Duodenal mucosa (tissue), 2 donors: ENCODE data around the gene CCT6A.
A peak's percentile ranks its signal among the peaks of the same experiment; 100 is the strongest.
"Not testable (repeated sequence)": the region's sequence is repeated elsewhere in the genome, so short reads cannot be mapped to it uniquely, and the experiment has no call there.

Experiments
- H3K27ac ChIP-seq: one replicate; pipeline ENCODE4 v1.7.0; 2013; ENCODE audit warnings: low read depth, low read length
- H3K27me3 ChIP-seq, 2 donors: one replicate each; pipeline ENCODE4 v1.7.0; 2013; ENCODE audit warnings: low read length in 2 of 2, control low read depth in 1 of 2; ENCODE audit not compliant: insufficient read depth in 2 of 2, control insufficient read depth in 1 of 2
- H3K36me3 ChIP-seq, 2 donors: one replicate each; pipeline ENCODE4 v1.7.0; 2013; ENCODE audit warnings: low read length in 2 of 2, control low read depth in 1 of 2; ENCODE audit not compliant: insufficient read depth in 2 of 2, control insufficient read depth in 1 of 2
- H3K4me1 ChIP-seq, 2 donors: one replicate each; pipeline ENCODE4 v1.7.0; 2013; ENCODE audit warnings: low read length in 2 of 2, control low read depth in 1 of 2; ENCODE audit not compliant: insufficient read depth in 2 of 2, control insufficient read depth in 1 of 2
- H3K4me3 ChIP-seq, 2 donors: one replicate each; pipeline ENCODE4 v1.7.0; 2013; ENCODE audit warnings: low read length in 2 of 2, low read depth in 1 of 2
- H3K9ac ChIP-seq, 2 donors: one replicate each; pipeline ENCODE4 v1.7.0; 2013; ENCODE audit warnings: low read length in 2 of 2, low read depth in 1 of 2
- H3K9me3 ChIP-seq, 2 donors: one replicate each; pipeline ENCODE4 v1.7.0; 2013; ENCODE audit warnings: low read length in 2 of 2, control low read depth in 1 of 2; ENCODE audit not compliant: control insufficient read depth in 1 of 2

CCT6A gene

GRCh38 chr7:56051339-56052191, at the start of gene CCT6A, which contains the start of gene PSPH:
TSS of gene CCT6A (plus strand) at chr7:56051765. CDS start at chr7:56051849, 84 bp downstream.
TSS of gene PSPH (minus strand) at chr7:56051444. CDS start at chr7:56021212, 30,232 bp downstream.
- peak within 1 kb of the TSS; percentile 87 to 98 for H3K9ac ChIP-seq
- H3K4me3 ChIP-seq: peak within 1 kb of the TSS; percentile 87 to 100
- no peaks in the 10 kb centered on the region for H3K9me3 ChIP-seq
- peak within 1 kb of the TSS; percentile 94 for H3K27ac ChIP-seq
- peaks cover 16 to 34% of the 10 kb centered on the region in 2 donors for H3K36me3 ChIP-seq
- no peaks in the 10 kb centered on the region for H3K27me3 ChIP-seq
- H3K4me1 ChIP-seq: peaks cover 14 to 31% of the 10 kb centered on the region in 2 donors

- H3K27ac ChIP-seq: no peak overlapping the region
Observed at GRCh38 chr7:56003749-56004148, 47.8 kb upstream of the CCT6A start.

GRCh38 chr7:56007167-56007652, 44.4 kb upstream of the CCT6A start:
- Histone ChIP-seq H3K36me3 (peaks cover 0 to 2% of the 10 kb centered on the region in 2 donors), H3K4me3 (no peak overlapping the region), H3K9ac (no peak overlapping the region), H3K27ac (no peak overlapping the region), H3K27me3 (no peaks in the 10 kb centered on the region), H3K9me3 (no peaks in the 10 kb centered on the region), H3K4me1 (no peaks in the 10 kb centered on the region)

More at GRCh38 chr7:56003749-56004148, 47.8 kb upstream of the CCT6A start:
- H3K4me3 ChIP-seq: no peak overlapping the region
- peaks cover 2 to 8% of the 10 kb centered on the region in 2 donors for H3K36me3 ChIP-seq
- H3K27me3 ChIP-seq: no peaks in the 10 kb centered on the region
- no peaks in the 10 kb centered on the region for H3K9me3 ChIP-seq
- peaks cover 0 to 6% of the 10 kb centered on the region in 2 donors for H3K4me1 ChIP-seq
- no peak overlapping the region for H3K9ac ChIP-seq

- Histone ChIP-seq H3K4me1 (no peaks in the 10 kb centered on the region), H3K9ac (no peak overlapping the region), H3K36me3 (peaks cover 0 to 2% of the 10 kb centered on the region in 2 donors), H3K27me3 (no peaks in the 10 kb centered on the region), H3K27ac (no peak overlapping the region), H3K4me3 (no peak overlapping the region), H3K9me3 (no peaks in the 10 kb centered on the region)
Observed at GRCh38 chr7:56007891-56008290, 43.7 kb upstream of the CCT6A start.

GRCh38 chr7:56009695-56010094, 41.9 kb upstream of the CCT6A start:
- Histone ChIP-seq H3K27ac (no peak overlapping the region), H3K4me3 (no peak overlapping the region), H3K4me1 (no peaks in the 10 kb centered on the region), H3K36me3 (peaks cover 2% of the 10 kb centered on the region in 2 donors), H3K27me3 (no peaks in the 10 kb centered on the region), H3K9me3 (no peaks in the 10 kb centered on the region), H3K9ac (no peak overlapping the region)

- not testable (repeated sequence) for H3K4me3 ChIP-seq, H3K9ac ChIP-seq, H3K9me3 ChIP-seq, H3K27ac ChIP-seq, H3K4me1 ChIP-seq, H3K27me3 ChIP-seq
- peaks cover 0 to 11% of the 10 kb centered on the region in 2 donors for H3K36me3 ChIP-seq
Observed at GRCh38 chr7:56017015-56017414, 34.5 kb upstream of the CCT6A start.

GRCh38 chr7:56019501-56019900, 32.1 kb upstream of the CCT6A start:
- no peak overlapping the region for H3K27ac ChIP-seq
- H3K4me1 ChIP-seq: no peaks in the 10 kb centered on the region
- peaks cover 0 to 10% of the 10 kb centered on the region in 2 donors for H3K36me3 ChIP-seq
- no peak overlapping the region for H3K9ac ChIP-seq
- H3K4me3 ChIP-seq: no peak overlapping the region
- no peaks in the 10 kb centered on the region for H3K27me3 ChIP-seq
- H3K9me3 ChIP-seq: no peaks in the 10 kb centered on the region

GRCh38 chr7:56023500-56023899, 28.1 kb upstream of the CCT6A start:
- no peaks in the 10 kb centered on the region for H3K4me1 ChIP-seq
- no peak overlapping the region for H3K27ac ChIP-seq
- no peaks in the 10 kb centered on the region for H3K27me3 ChIP-seq
- H3K9ac ChIP-seq: no peak overlapping the region
- peaks cover 0 to 8% of the 10 kb centered on the region in 2 donors for H3K36me3 ChIP-seq
- H3K4me3 ChIP-seq: no peak overlapping the region
- H3K9me3 ChIP-seq: no peaks in the 10 kb centered on the region

- Histone ChIP-seq H3K9ac (no peak overlapping the region), H3K4me1 (peaks cover 0 to 9% of the 10 kb centered on the region in 2 donors), H3K9me3 (no peaks in the 10 kb centered on the region), H3K4me3 (no peak overlapping the region), H3K36me3 (no peaks in the 10 kb centered on the region), H3K27ac (no peak overlapping the region), H3K27me3 (no peaks in the 10 kb centered on the region)
Observed at GRCh38 chr7:56026538-56026937, 25.0 kb upstream of the CCT6A start.

GRCh38 chr7:56028942-56029630, 22.5 kb upstream of the CCT6A start:
- Histone ChIP-seq H3K36me3 (no peaks in the 10 kb centered on the region), H3K4me1 (peaks cover 2 to 9% of the 10 kb centered on the region in 2 donors), H3K9me3 (no peaks in the 10 kb centered on the region), H3K4me3 (no peak overlapping the region), H3K27ac (no peak overlapping the region), H3K27me3 (no peaks in the 10 kb centered on the region), H3K9ac (no peak overlapping the region)
